ENCODE data around the gene BRCC3. TPM values are rescaled to one million over a fixed set of nuclear protein-coding genes. Genes with fewer than 3 reads are reported as not detected.

Gene BRCC3
- total RNA-seq = 29.3 and 34.9 TPM in 2 replicates

GRCh38 chrX:155070975-155071693 lies at the start of gene BRCC3, which contains the start of the genes CMC4 and MTCP1:
Gene BRCC3, plus strand, starts transcription at chrX:155071508. Its CDS starts 20 bp downstream, at chrX:155071528.
Gene CMC4, minus strand, starts transcription at chrX:155071136. Its CDS starts 7,113 bp downstream, at chrX:155064023.
Gene MTCP1, minus strand, starts transcription at chrX:155071136. Its CDS starts 5,126 bp downstream, at chrX:155066010.
- peak within 1 kb of the TSS; percentile 94 for H3K4me3 Mint-ChIP-seq (ENCODE audit: low read depth)
- peak; percentile 74 for DNase-seq (ENCODE audit: low spot score)
- intact Hi-C loops (cut with micrococcal nuclease) = loop anchor here (1.0 to 5.0 kb wide), 2 partner anchors 45 to 89 kb away; partner anchors contain the start of gene FUNDC2
- H3K27me3 Mint-ChIP-seq (ENCODE audit: low read depth) = no peaks in the 10 kb centered on the region
- peaks cover 44% of the 10 kb centered on the region for H3K4me1 Mint-ChIP-seq (ENCODE audit: low read depth)
- peak within 1 kb of the TSS; percentile 95 for H3K27ac Mint-ChIP-seq
- peaks cover 37% of the 10 kb centered on the region for H3K36me3 Mint-ChIP-seq (ENCODE audit: low read depth)
- H3K9me3 Mint-ChIP-seq = no peaks in the 10 kb centered on the region

- Mint-ChIP-seq H3K4me1 (ENCODE audit: low read depth) (peaks cover 5% of the 10 kb centered on the region), H3K27me3 (ENCODE audit: low read depth) (peaks cover 9% of the 10 kb centered on the region), H3K36me3 (ENCODE audit: low read depth) (no peaks in the 10 kb centered on the region), H3K4me3 (ENCODE audit: low read depth) (no peak within 1 kb of the TSS), H3K27ac (no peak within 1 kb of the TSS), H3K9me3 (no peaks in the 10 kb centered on the region)
- intact Hi-C loops (cut with micrococcal nuclease) = no loop called here
- DNase-seq (ENCODE audit: low spot score) = no peak
Measured at GRCh38 chrX:155022585-155022984, 48.7 kb upstream of the BRCC3 start, which contains the start of gene F8. Gene F8, minus strand, starts transcription at chrX:155022723. Its CDS starts 171 bp downstream, at chrX:155022552.

GRCh38 chrX:155023907-155024833 lies 47.1 kb upstream of the BRCC3 start:
- Mint-ChIP-seq H3K27me3 (ENCODE audit: low read depth) (peaks cover 9% of the 10 kb centered on the region), H3K27ac (no peak overlapping the region), H3K9me3 (no peaks in the 10 kb centered on the region), H3K4me3 (ENCODE audit: low read depth) (no peak overlapping the region), H3K36me3 (ENCODE audit: low read depth) (no peaks in the 10 kb centered on the region), H3K4me1 (ENCODE audit: low read depth) (peaks cover 16% of the 10 kb centered on the region)
- no peak for DNase-seq (ENCODE audit: low spot score)
- intact Hi-C loops (cut with micrococcal nuclease) = no loop called here

DNA sequence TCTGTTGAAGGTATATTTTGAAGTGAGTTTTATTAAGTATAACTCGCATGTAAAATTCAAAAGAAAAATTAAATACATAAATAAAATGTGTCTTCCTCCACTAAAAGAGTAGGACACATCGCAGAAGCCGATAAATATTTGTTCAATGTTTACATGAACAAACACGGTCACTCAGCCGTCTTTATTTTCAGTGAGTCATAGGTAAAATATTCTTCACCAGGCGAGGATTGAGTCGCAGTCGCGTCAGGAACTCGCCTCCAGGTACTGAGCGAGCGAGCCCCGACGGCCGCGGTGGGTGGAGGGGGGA lies 44.9 kb upstream of the BRCC3 start:
- intact Hi-C loops (cut with micrococcal nuclease) = loop anchor here (1.0 to 2.0 kb wide), 4 partner anchors 22 to 46 kb away; partner anchors contain the start of genes BRCC3, CMC4 and MTCP1
- Mint-ChIP-seq H3K36me3 (ENCODE audit: low read depth) (no peaks in the 10 kb centered on the region), H3K4me1 (ENCODE audit: low read depth) (peaks cover 19% of the 10 kb centered on the region), H3K27me3 (ENCODE audit: low read depth) (peaks cover 7% of the 10 kb centered on the region), H3K4me3 (ENCODE audit: low read depth) (peak overlapping the region; percentile 69), H3K27ac (peak overlapping the region; percentile 77), H3K9me3 (no peaks in the 10 kb centered on the region)
- no peak for DNase-seq (ENCODE audit: low spot score)

DNA sequence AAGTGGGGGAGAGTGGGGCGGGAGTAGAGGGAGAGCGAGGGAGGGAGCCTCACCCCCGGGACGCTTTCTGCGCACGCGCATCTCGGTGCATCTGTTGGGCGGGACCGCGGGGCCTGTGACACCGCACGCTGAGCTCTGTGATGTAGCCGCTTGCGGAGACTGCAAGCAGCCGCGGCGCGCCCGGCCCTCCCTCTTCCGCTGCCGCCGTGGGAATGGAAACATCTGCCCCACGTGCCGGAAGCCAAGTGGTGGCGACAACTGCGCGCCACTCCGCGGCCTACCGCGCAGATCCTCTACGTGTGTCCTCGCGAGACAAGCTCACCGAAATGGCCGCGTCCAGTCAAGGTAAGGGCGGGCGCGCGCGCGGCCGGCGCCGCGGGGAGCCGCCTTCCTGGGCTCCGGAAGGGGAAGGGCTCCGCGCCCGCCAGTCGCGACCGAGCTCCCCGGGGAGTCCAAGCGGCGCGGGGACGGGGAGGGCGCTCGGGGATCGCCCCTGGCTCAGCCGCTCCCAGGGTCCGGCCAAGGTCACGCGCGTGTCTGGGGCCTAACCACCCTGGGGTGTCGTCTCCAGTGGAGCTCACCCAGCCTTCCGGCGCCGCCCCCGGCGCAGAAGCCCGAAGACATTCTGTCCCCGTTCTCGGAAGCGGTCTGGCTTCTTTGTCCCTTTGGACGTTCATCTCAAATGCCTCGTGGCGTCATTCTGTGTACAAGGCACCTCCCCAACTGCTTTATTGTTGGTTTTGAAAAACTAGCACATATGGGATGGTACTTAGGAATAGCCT lies 44.4 kb upstream of the BRCC3 start, which contains the start of gene FUNDC2:
Gene FUNDC2, plus strand, starts transcription at position 118 of the 782 bp plus-strand sequence. Its CDS starts 95 bp downstream, at position 213.
- Mint-ChIP-seq H3K4me1 (ENCODE audit: low read depth) (peaks cover 19% of the 10 kb centered on the region), H3K27me3 (ENCODE audit: low read depth) (peaks cover 7% of the 10 kb centered on the region), H3K4me3 (ENCODE audit: low read depth) (peak within 1 kb of the TSS; percentile 85), H3K27ac (peak within 1 kb of the TSS; percentile 91), H3K9me3 (no peaks in the 10 kb centered on the region), H3K36me3 (ENCODE audit: low read depth) (no peaks in the 10 kb centered on the region)
- intact Hi-C loops (cut with micrococcal nuclease) = loop anchor here (1.0 to 2.0 kb wide), 4 partner anchors 22 to 46 kb away; partner anchors contain the start of genes BRCC3, CMC4 and MTCP1
- peak; percentile 93 for DNase-seq (ENCODE audit: low spot score)

GRCh38 chrX:155027509-155028066 lies 43.7 kb upstream of the BRCC3 start:
- Mint-ChIP-seq H3K27me3 (ENCODE audit: low read depth) (peaks cover 5% of the 10 kb centered on the region), H3K4me3 (ENCODE audit: low read depth) (peak overlapping the region; percentile 85), H3K36me3 (ENCODE audit: low read depth) (no peaks in the 10 kb centered on the region), H3K9me3 (no peaks in the 10 kb centered on the region), H3K27ac (peak overlapping the region; percentile 91), H3K4me1 (ENCODE audit: low read depth) (peaks cover 19% of the 10 kb centered on the region)
- intact Hi-C loops (cut with micrococcal nuclease) = loop anchor here (2.0 kb wide), 3 partner anchors 21 to 47 kb away; no protein-coding TSS in a partner anchor
- no peak for DNase-seq (ENCODE audit: low spot score)

DNA sequence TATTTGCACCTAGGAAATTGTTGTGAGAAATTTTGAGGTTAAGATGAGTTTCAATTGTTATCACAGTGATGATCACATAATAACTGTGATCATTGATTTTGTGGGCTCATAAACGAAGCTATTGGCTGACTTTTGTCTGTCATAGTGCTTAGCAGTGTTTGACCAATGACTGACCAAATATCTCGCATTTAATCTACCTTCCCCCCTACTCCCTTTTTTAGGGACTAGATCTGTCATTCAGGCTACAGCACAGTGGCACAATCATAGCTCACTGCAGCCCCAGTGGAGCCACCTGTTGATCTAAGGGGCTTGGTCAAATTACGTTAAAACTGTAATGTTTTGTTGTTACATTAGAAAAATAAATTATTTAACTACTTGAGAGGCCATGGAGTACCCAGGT lies 43.2 kb upstream of the BRCC3 start:
- Mint-ChIP-seq H3K27me3 (ENCODE audit: low read depth) (peaks cover 5% of the 10 kb centered on the region), H3K4me3 (ENCODE audit: low read depth) (peak overlapping the region; percentile 85), H3K4me1 (ENCODE audit: low read depth) (peaks cover 19% of the 10 kb centered on the region), H3K27ac (peak overlapping the region; percentile 91), H3K36me3 (ENCODE audit: low read depth) (no peaks in the 10 kb centered on the region), H3K9me3 (no peaks in the 10 kb centered on the region)
- DNase-seq (ENCODE audit: low spot score) = no peak
- intact Hi-C loops (cut with micrococcal nuclease) = no loop called here

GRCh38 chrX:155028877-155029291 lies 42.4 kb upstream of the BRCC3 start:
- Mint-ChIP-seq H3K27me3 (ENCODE audit: low read depth) (peaks cover 1% of the 10 kb centered on the region), H3K36me3 (ENCODE audit: low read depth) (peaks cover 1% of the 10 kb centered on the region), H3K27ac (peak overlapping the region; percentile 76), H3K4me3 (ENCODE audit: low read depth) (peak overlapping the region; percentile 54), H3K4me1 (ENCODE audit: low read depth) (peaks cover 19% of the 10 kb centered on the region), H3K9me3 (no peaks in the 10 kb centered on the region)
- intact Hi-C loops (cut with micrococcal nuclease) = no loop called here
- DNase-seq (ENCODE audit: low spot score) = no peak

DNA sequence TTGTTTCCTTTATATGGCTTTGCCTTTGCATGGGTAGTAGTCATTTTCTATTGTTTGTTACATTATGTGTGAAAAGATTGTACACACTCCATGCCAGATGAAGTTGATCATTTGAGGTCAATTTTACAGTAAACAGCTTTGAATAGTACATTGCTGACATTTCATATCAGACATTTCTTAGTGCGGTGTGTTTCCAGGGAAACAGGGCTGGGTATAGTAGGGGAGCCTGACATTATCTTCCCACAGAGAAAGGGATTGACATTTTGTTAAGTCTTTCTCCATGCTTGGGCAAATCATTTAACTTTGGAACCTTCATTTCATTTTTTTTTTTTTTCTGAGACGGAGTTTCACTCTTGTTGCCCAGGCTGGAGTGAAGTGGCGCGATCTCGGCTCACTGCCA lies 39.7 kb upstream of the BRCC3 start:
- Mint-ChIP-seq H3K4me3 (ENCODE audit: low read depth) (no peak overlapping the region), H3K4me1 (ENCODE audit: low read depth) (peaks cover 14% of the 10 kb centered on the region), H3K27me3 (ENCODE audit: low read depth) (no peaks in the 10 kb centered on the region), H3K36me3 (ENCODE audit: low read depth) (peaks cover 27% of the 10 kb centered on the region), H3K9me3 (peaks cover 16% of the 10 kb centered on the region), H3K27ac (no peak overlapping the region)
- intact Hi-C loops (cut with micrococcal nuclease) = no loop called here
- no peak for DNase-seq (ENCODE audit: low spot score)

- no peak overlapping the region for H3K27ac Mint-ChIP-seq
- intact Hi-C loops (cut with micrococcal nuclease) = no loop called here
- peaks cover 20% of the 10 kb centered on the region for H3K9me3 Mint-ChIP-seq
- H3K27me3 Mint-ChIP-seq (ENCODE audit: low read depth) = no peaks in the 10 kb centered on the region
- no peak overlapping the region for H3K4me3 Mint-ChIP-seq (ENCODE audit: low read depth)
- peaks cover 2% of the 10 kb centered on the region for H3K4me1 Mint-ChIP-seq (ENCODE audit: low read depth)
- DNase-seq (ENCODE audit: low spot score) = no peak
- peaks cover 54% of the 10 kb centered on the region for H3K36me3 Mint-ChIP-seq (ENCODE audit: low read depth)
Measured at GRCh38 chrX:155035688-155036087, 35.6 kb upstream of the BRCC3 start.

- no peak overlapping the region for H3K4me3 Mint-ChIP-seq (ENCODE audit: low read depth)
- H3K4me1 Mint-ChIP-seq (ENCODE audit: low read depth) = peaks cover 13% of the 10 kb centered on the region
- no peaks in the 10 kb centered on the region for H3K27me3 Mint-ChIP-seq (ENCODE audit: low read depth)
- intact Hi-C loops (cut with micrococcal nuclease) = no loop called here
- no peak for DNase-seq (ENCODE audit: low spot score)
- no peak overlapping the region for H3K27ac Mint-ChIP-seq
- peaks cover 13% of the 10 kb centered on the region for H3K36me3 Mint-ChIP-seq (ENCODE audit: low read depth)
- no peaks in the 10 kb centered on the region for H3K9me3 Mint-ChIP-seq
Measured at GRCh38 chrX:155046129-155046810, 25.0 kb upstream of the BRCC3 start.

Measured in activated T-helper 2 cell treated with anti-CD3 and anti-CD28 coated beads, Interferon-gamma antibody, Interleukin-2, Interleukin-4, amounts not matched to agents 10 μg/mL and 5 μg/mL and 100 μg/mL, durations not matched to agents 14 hours and 24 hours and 36 hours (primary cell).